Adrenal gland (tissue), 12 donors: Measurements from ENCODE around the gene CACNA1C. TPM values are rescaled to one million over a fixed set of nuclear protein-coding genes. Genes with fewer than 3 reads are reported as not detected.

Experiments
- DNase-seq, 7 donors: peaks; one replicate each; pipeline ENCODE4 v3.0.0-alpha.2; 2019 to 2020
- H3K27ac ChIP-seq, 5 donors: fragments of 200-600 bp; sonication (generic) in 4 of 5; 1 replicate in 3 of 5; 2 replicates in 2 of 5; pipeline versions ENCODE4 v1.5.1 to v1.8.0; 2016 to 2020; ENCODE audit warnings: mild to moderate bottlenecking in 1 of 5
- H3K27me3 ChIP-seq: fragments of 200-600 bp; 2 replicates; pipeline ENCODE4 v1.8.0; 2021
- H3K36me3 ChIP-seq, 2 donors: fragments of 200-600 bp; replicated peaks in 1 of 2; 1 replicate in 1 of 2; 2 replicates in 1 of 2; pipeline versions ENCODE4 v1.5.1 to v1.8.0; 2018 to 2022
- H3K4me1 ChIP-seq, 2 donors: fragments of 200-600 bp; replicated peaks in 1 of 2; 1 replicate in 1 of 2; 2 replicates in 1 of 2; pipeline versions ENCODE4 v1.5.1 to v1.8.0; 2018 to 2021
- H3K4me3 ChIP-seq, 4 donors: fragments of 200-600 bp; sonication (generic) in 3 of 4; one replicate each; pipeline ENCODE4 v1.5.1; 2016 to 2018
- H3K9me3 ChIP-seq, 3 donors: fragments of 200-600 bp; sonication (generic) in 1 of 3; replicated peaks in 1 of 3; 1 replicate in 2 of 3; 2 replicates in 1 of 3; pipeline versions ENCODE4 v1.5.1 to v1.8.0; 2016 to 2021
- POLR2A ChIP-seq, 2 donors: fragments of 450-650 bp; IDR thresholded peaks; one replicate each; pipeline ENCODE4 v1.6.1; 2017; ENCODE audit warnings: antibody characterized with exemption in 2 of 2, mild to moderate bottlenecking in 2 of 2, moderate library complexity in 1 of 2
- WGBS, 4 donors: extraction: QIAGEN DNeasy Blood & Tissue Kit in 2 of 4; methylation state at CpG; one replicate each; pipeline versions ENCODE4 v1.1.5 to v1.1.7; 2013 to 2017; 5-methylcytosine and 5-hydroxymethylcytosine counted together
- intact Hi-C, 2 donors: fragments of 100-400 bp; cut with DNase I; formaldehyde crosslinking; loops; one replicate each; pipeline versions ENCODE4 v1.14.1 to v1.15.0; 2022 to 2023
- polyA plus RNA-seq, 3 donors: library from polyadenylated mRNA; stranded (reverse); fragments of 200-250 nt in 2 of 3; fragments of 350-450 nt in 1 of 3; fragmentation: Illumina TruSeq in 1 of 3; extraction: RNeasy Lipid Tissue Mini Kit (QIAGEN cat#74804) in 1 of 3; gene quantifications; one replicate each; pipeline ENCODE4 v1.2.3, GENCODE V29; 2013 to 2014
- total RNA-seq, 9 donors: library from RNA; depleted of rRNA in 4 of 9; stranded (reverse); fragments of >200 nt in 4 of 9; fragments of 120-200 nt in 1 of 9; fragmentation: NEBNext Ultra II Directional in 1 of 9; extraction: Animal tissue kit (Norgen Biotek cat#: 25700) in 1 of 9; gene quantifications; one replicate each; pipeline versions ENCODE4 v1.1.0 to v1.2.4, GENCODE V29; 2013 to 2023
- TF ChIP-seq, protein P1 (sequence below), 6 experiments: fragments of 450-650 bp in 4 of 6; fragments of 200-600 bp in 2 of 6; sonication (generic) in 1 of 6; IDR thresholded peaks; 1 replicate in 5 of 6; 2 replicates in 1 of 6; pipeline versions ENCODE4 v1.5.1 to v1.8.0; 2016 to 2021; ENCODE audit warnings: antibody characterized with exemption in 6 of 6, mild to moderate bottlenecking in 2 of 6, moderate library complexity in 1 of 6
- donor health status: healthy with polysubstance abuse.
- donor health status: Bipolar disorder and iron deficiency.
- donor health status: DM: yes; HTN: yes; CAD: no.
- donor health status: DM: no; HTN: no; CAD: no.
- donor health status: DM: no; HTN: no; CAD: no.
- donor health status: DM: yes; HTN: yes; CAD: no.

The CACNA1C gene
- total and polyA plus RNA-seq, 12 donors: 1.4 to 5.8 (median 3.5) TPM

DNA sequence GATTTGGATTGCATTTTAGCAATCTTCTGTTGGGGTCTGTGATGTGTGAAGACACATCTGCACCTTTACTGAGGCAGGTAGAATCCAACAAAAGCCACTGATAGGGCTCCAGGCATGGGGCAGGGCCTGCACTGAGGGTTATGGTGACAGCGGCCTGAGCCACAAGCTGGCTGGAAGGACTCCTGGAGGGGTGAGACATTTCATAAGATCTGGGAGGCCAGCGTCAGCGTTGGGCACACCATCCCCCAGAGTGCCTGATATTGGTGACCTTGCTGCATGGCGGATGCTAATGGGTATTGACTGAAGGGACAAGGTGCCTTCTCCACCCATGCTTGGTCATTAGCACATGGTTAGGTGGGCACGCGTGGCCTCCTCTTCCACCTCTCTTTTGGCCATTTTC is 187.6 kb downstream of the CACNA1C start:
- intact Hi-C loops: no loop called here
- Histone ChIP-seq H3K27me3 (no peaks in the 10 kb centered on the region), H3K4me3 (no peak overlapping the region), H3K4me1 (no peaks in the 10 kb centered on the region), H3K9me3 (no peaks in the 10 kb centered on the region), H3K27ac (no peak overlapping the region), H3K36me3 (no peaks in the 10 kb centered on the region)
- TF ChIP-seq, protein P1, sequence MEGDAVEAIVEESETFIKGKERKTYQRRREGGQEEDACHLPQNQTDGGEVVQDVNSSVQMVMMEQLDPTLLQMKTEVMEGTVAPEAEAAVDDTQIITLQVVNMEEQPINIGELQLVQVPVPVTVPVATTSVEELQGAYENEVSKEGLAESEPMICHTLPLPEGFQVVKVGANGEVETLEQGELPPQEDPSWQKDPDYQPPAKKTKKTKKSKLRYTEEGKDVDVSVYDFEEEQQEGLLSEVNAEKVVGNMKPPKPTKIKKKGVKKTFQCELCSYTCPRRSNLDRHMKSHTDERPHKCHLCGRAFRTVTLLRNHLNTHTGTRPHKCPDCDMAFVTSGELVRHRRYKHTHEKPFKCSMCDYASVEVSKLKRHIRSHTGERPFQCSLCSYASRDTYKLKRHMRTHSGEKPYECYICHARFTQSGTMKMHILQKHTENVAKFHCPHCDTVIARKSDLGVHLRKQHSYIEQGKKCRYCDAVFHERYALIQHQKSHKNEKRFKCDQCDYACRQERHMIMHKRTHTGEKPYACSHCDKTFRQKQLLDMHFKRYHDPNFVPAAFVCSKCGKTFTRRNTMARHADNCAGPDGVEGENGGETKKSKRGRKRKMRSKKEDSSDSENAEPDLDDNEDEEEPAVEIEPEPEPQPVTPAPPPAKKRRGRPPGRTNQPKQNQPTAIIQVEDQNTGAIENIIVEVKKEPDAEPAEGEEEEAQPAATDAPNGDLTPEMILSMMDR (IDR thresholded peaks at IDR 0.05): no peak
- TF ChIP-seq POLR2A (IDR thresholded peaks at IDR 0.05): no peak
- WGBS, 4 donors: 89 to 96% (median 93%) methylated on average over 6 of the region's 6 CpGs
- no peak for DNase-seq

DNA sequence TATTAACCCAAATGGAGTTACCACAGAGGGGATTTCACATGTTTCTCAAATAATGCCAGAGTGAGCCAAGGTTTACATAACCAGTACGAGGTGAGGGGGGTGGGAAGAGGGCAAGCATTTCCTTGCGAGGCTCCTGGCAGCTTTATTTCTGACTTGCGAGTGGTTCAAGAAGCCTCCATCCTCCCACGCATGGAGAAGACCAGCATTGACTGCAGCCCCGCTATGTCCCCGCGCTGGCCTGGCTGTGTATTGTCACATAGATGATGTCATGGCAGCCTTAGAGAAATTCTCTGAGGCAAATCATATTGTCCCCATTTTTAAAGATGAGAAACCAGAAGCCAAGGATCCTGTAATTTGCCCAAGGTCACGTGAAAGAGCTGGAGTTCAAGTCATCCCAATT is 188.2 kb downstream of the CACNA1C start:
- TF ChIP-seq, protein P1 (IDR thresholded peaks at IDR 0.05): no peak
- TF ChIP-seq POLR2A (IDR thresholded peaks at IDR 0.05): no peak
- Histone ChIP-seq H3K27ac (no peak overlapping the region), H3K36me3 (no peaks in the 10 kb centered on the region), H3K27me3 (no peaks in the 10 kb centered on the region), H3K4me3 (no peak overlapping the region), H3K4me1 (no peaks in the 10 kb centered on the region), H3K9me3 (no peaks in the 10 kb centered on the region)
- no peak for DNase-seq
- intact Hi-C loops: no loop called here
- 79 to 93% (median 91%) methylated on average over 8 of the region's 8 CpGs for WGBS, 4 donors

DNA sequence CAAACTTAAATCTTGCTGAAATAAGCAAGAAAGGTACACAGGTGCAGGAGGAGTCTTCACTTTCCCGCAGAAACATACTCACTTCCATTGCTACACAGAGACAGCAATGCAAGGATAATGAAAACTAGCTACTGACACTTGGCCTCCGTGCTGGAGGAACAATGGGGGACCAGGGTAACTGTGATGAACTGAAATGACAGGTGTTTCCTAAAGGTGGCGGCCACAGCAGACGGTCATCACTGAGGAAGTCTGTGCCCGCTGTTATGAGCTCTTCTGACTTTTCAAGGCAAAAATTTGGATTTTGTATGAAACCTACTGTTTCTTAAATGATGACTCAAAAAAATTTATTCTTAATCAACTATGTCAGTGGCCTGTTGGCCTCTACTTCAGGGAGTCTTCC is 189.4 kb downstream of the CACNA1C start:
- no peaks in the 10 kb centered on the region for H3K4me1 ChIP-seq
- WGBS, 4 donors: 83 to 94% (median 89%) methylated on average over 5 of the region's 5 CpGs

DNA sequence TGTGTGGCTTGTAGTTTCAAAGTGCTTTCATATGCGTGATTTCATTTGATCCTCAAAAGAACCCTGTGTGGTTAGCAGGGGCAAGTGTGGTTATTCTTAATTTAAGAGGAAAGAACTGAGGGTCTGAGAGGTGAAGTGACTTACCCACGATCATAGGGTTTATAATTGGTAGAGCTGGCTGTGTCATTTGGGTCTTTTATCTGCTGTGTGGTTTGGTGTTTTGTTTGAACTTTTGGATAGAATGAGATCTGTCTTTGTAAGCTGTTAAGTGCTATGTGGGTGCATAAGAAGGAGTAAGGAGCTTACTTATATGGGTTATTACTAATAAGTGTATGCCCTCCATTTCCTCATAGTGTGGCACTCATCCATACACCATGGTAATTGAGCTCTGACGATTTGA is 190.0 kb downstream of the CACNA1C start:
- no peak overlapping the region for H3K27ac ChIP-seq
- intact Hi-C loops: no loop called here
- no peak overlapping the region for H3K4me3 ChIP-seq
- no peaks in the 10 kb centered on the region for H3K36me3 ChIP-seq
- H3K9me3 ChIP-seq: no peaks in the 10 kb centered on the region
- no peak for DNase-seq
- WGBS, 4 donors: 79 to 91% (median 84%) methylated on average over 3 of the region's 3 CpGs
- H3K4me1 ChIP-seq: no peaks in the 10 kb centered on the region
- no peaks in the 10 kb centered on the region for H3K27me3 ChIP-seq
- TF ChIP-seq, protein P1 (IDR thresholded peaks at IDR 0.05): no peak
- no peak for TF ChIP-seq POLR2A (IDR thresholded peaks at IDR 0.05)

More for the DNA sequence above, 189.4 kb downstream of the CACNA1C start:
- Histone ChIP-seq H3K27me3 (no peaks in the 10 kb centered on the region), H3K36me3 (no peaks in the 10 kb centered on the region), H3K9me3 (no peaks in the 10 kb centered on the region), H3K4me3 (no peak overlapping the region), H3K27ac (no peak overlapping the region)
- DNase-seq: no peak
- intact Hi-C loops: no loop called here
- TF ChIP-seq, protein P1 (IDR thresholded peaks at IDR 0.05): no peak
- TF ChIP-seq POLR2A (IDR thresholded peaks at IDR 0.05): no peak
